ENCODE measurements around the gene CERS3.

DNA sequence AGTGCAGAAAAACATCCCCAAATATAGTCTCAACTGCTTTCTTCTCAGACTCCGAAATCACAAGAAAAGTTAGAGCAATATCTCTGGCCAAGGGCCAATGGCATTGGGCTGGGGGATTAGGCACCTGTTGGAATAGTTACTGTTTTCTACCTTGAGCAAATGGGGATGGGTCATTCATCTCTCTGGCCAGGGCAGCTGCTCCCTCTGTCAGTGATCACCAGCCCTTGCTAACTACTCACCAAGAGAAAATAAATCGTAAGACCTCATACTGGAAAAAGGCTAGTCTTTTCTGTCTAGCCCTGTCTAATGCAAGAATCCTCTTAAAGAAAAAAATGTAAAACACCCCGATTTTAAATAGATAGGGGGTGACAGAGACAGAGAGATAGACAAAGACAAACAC lies 10.9 kb downstream of the CERS3 start:
- TF ChIP-seq CTCF (conservative IDR thresholded peaks at IDR 0.05) (no peak), ZFX (IDR thresholded peaks at IDR 0.05) (no peak)

Measured in C4-2B (cell line).